WTC11 (cell line): ENCODE data around the gene TTC24.

ENCODE experiments used
- ATF2 ChIP-seq: sonication (generic); formaldehyde crosslinking; IDR thresholded peaks from 2 replicates; pipeline ENCODE4 v1.8.1; 2022; ENCODE audit warnings: low read depth, missing genetic modification reagents, borderline replicate concordance
- CREB1 ChIP-seq: sonication (generic); formaldehyde crosslinking; IDR thresholded peaks from 2 replicates; pipeline ENCODE4 v1.8.0; 2023; ENCODE audit warnings: mild to moderate bottlenecking, missing genetic modification reagents
- ESRRA ChIP-seq: sonication (generic); formaldehyde crosslinking; IDR thresholded peaks from 2 replicates; pipeline ENCODE4 v1.8.1; 2022; ENCODE audit warnings: mild to moderate bottlenecking, missing genetic modification reagents, borderline replicate concordance
- IRF2 ChIP-seq: sonication (generic); formaldehyde crosslinking; IDR thresholded peaks from 2 replicates; pipeline ENCODE4 v1.8.0; 2022; ENCODE audit warnings: low read depth, missing genetic modification reagents, borderline replicate concordance
- KAT7 ChIP-seq: sonication (generic); formaldehyde crosslinking; IDR thresholded peaks from 2 replicates; pipeline ENCODE4 v1.8.1; 2023; ENCODE audit warnings: missing genetic modification reagents, mild to moderate bottlenecking, borderline replicate concordance
- MAX ChIP-seq: sonication (generic); formaldehyde crosslinking; IDR thresholded peaks from 2 replicates; pipeline ENCODE4 v1.8.0; 2022; ENCODE audit warnings: mild to moderate bottlenecking, missing genetic modification reagents
- MYBL2 ChIP-seq: sonication (generic); formaldehyde crosslinking; IDR thresholded peaks from 2 replicates; pipeline ENCODE4 v1.8.1; 2023; ENCODE audit warnings: mild to moderate bottlenecking, moderate library complexity, missing genetic modification reagents
- NFE2L1 ChIP-seq: sonication (generic); formaldehyde crosslinking; IDR thresholded peaks from 2 replicates; pipeline ENCODE4 v1.8.1; 2023; ENCODE audit warnings: missing genetic modification reagents
- OVOL2 ChIP-seq: fragments of 250-450 bp; sonication (Bioruptor Pico); IDR thresholded peaks from 2 replicates; pipeline ENCODE4 v1.9.0; 2021; ENCODE audit warnings: mild to moderate bottlenecking, borderline replicate concordance
- TF ChIP-seq, protein P1 (sequence below): fragments of 200-600 bp; IDR thresholded peaks from 2 replicates; pipeline ENCODE4 v1.8.0; 2022; ENCODE audit warnings: antibody characterized with exemption

DNA sequence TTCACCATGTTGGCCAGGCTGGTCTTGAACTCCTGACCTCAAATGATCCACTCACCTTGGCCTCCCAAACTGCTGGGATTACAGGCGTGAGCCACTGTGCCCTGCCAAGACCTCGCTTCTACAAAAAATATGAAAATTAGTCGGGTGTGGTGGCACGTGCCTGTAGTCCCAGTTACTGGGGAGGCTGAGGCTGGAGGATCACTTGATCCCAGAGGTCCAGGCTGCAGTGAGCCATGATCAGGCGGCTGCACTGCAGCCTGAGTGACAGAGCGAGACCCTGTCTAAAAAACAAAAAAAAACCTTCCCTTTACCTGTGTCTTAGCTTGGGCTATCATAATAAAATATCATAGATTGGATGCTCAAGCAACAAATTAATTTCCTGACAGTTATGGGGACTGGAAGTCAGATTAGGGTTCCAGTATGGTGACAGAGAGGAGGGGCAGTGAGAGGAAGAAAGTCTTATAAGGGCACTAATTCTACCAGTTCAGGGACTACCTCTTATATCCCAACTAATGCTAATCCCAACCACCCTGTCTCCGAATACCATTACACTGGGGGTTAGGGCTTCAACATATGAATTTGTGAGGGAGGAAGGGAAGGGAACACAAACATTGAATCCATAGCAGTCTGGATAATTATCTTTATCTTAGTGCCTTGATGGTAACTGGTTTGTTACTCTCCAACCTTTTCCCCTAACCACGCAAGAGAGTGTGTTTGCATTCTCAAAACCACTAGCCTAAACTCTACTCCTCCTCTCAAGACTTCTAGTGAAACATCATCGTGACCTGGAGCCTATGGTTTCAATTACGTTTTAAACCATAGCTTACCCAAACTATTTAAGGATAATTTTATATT, 11.0 kb downstream of the TTC24 start:
- TF ChIP-seq MAX (no peak), MYBL2 (CRISPR knock-in tag) (no peak), IRF2 (CRISPR knock-in tag) (no peak), OVOL2 (CRISPR knock-in tag) (no peak), ESRRA (CRISPR knock-in tag) (no peak), KAT7 (CRISPR knock-in tag) (no peak), NFE2L1 (CRISPR knock-in tag) (no peak), ATF2 (no peak), CREB1 (no peak)
- TF ChIP-seq, protein P1, sequence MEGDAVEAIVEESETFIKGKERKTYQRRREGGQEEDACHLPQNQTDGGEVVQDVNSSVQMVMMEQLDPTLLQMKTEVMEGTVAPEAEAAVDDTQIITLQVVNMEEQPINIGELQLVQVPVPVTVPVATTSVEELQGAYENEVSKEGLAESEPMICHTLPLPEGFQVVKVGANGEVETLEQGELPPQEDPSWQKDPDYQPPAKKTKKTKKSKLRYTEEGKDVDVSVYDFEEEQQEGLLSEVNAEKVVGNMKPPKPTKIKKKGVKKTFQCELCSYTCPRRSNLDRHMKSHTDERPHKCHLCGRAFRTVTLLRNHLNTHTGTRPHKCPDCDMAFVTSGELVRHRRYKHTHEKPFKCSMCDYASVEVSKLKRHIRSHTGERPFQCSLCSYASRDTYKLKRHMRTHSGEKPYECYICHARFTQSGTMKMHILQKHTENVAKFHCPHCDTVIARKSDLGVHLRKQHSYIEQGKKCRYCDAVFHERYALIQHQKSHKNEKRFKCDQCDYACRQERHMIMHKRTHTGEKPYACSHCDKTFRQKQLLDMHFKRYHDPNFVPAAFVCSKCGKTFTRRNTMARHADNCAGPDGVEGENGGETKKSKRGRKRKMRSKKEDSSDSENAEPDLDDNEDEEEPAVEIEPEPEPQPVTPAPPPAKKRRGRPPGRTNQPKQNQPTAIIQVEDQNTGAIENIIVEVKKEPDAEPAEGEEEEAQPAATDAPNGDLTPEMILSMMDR = no peak
